Measurements from ENCODE around the gene MPV17L2.

DNA sequence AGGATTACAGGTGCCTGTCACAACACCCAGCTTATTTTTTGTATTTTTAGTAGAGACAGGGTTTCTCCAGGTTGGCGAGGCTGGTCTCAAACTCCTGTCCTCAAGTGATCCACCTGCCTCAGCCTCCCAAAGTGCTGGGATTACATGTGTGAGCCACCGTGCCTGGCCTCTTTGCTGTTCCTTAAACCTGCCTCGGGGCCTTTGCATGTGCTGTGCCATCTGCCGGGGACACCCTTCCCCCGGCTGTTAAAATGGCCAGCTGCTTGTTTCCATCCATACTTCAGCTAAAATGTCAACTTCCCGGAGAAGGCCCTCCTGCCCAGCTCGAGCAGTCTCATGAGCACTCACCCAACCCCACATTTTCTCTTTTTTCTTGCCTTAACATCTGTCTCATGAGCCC, 52.3 kb downstream of the MPV17L2 start:
- TF ChIP-seq, protein P1, sequence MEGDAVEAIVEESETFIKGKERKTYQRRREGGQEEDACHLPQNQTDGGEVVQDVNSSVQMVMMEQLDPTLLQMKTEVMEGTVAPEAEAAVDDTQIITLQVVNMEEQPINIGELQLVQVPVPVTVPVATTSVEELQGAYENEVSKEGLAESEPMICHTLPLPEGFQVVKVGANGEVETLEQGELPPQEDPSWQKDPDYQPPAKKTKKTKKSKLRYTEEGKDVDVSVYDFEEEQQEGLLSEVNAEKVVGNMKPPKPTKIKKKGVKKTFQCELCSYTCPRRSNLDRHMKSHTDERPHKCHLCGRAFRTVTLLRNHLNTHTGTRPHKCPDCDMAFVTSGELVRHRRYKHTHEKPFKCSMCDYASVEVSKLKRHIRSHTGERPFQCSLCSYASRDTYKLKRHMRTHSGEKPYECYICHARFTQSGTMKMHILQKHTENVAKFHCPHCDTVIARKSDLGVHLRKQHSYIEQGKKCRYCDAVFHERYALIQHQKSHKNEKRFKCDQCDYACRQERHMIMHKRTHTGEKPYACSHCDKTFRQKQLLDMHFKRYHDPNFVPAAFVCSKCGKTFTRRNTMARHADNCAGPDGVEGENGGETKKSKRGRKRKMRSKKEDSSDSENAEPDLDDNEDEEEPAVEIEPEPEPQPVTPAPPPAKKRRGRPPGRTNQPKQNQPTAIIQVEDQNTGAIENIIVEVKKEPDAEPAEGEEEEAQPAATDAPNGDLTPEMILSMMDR (IDR thresholded peaks at IDR 0.05; ENCODE audit: low read depth, low read length, missing input control), result no peak
- TF ChIP-seq, protein P2, sequence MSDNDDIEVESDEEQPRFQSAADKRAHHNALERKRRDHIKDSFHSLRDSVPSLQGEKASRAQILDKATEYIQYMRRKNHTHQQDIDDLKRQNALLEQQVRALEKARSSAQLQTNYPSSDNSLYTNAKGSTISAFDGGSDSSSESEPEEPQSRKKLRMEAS (IDR thresholded peaks at IDR 0.05), result no peak
- TF ChIP-seq GABPA (IDR thresholded peaks at IDR 0.05 in 1 of 2, conservative IDR thresholded peaks at IDR 0.05 in 1 of 2), result no peak
- TF ChIP-seq, protein P3, sequence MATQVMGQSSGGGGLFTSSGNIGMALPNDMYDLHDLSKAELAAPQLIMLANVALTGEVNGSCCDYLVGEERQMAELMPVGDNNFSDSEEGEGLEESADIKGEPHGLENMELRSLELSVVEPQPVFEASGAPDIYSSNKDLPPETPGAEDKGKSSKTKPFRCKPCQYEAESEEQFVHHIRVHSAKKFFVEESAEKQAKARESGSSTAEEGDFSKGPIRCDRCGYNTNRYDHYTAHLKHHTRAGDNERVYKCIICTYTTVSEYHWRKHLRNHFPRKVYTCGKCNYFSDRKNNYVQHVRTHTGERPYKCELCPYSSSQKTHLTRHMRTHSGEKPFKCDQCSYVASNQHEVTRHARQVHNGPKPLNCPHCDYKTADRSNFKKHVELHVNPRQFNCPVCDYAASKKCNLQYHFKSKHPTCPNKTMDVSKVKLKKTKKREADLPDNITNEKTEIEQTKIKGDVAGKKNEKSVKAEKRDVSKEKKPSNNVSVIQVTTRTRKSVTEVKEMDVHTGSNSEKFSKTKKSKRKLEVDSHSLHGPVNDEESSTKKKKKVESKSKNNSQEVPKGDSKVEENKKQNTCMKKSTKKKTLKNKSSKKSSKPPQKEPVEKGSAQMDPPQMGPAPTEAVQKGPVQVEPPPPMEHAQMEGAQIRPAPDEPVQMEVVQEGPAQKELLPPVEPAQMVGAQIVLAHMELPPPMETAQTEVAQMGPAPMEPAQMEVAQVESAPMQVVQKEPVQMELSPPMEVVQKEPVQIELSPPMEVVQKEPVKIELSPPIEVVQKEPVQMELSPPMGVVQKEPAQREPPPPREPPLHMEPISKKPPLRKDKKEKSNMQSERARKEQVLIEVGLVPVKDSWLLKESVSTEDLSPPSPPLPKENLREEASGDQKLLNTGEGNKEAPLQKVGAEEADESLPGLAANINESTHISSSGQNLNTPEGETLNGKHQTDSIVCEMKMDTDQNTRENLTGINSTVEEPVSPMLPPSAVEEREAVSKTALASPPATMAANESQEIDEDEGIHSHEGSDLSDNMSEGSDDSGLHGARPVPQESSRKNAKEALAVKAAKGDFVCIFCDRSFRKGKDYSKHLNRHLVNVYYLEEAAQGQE (IDR thresholded peaks at IDR 0.05), result no peak
- TF ChIP-seq EGR1 (IDR thresholded peaks at IDR 0.05; ENCODE audit: low read depth in 2 of 2), result no peak
- TF ChIP-seq, protein P4, sequence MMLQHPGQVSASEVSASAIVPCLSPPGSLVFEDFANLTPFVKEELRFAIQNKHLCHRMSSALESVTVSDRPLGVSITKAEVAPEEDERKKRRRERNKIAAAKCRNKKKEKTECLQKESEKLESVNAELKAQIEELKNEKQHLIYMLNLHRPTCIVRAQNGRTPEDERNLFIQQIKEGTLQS (IDR thresholded peaks at IDR 0.05), result no peak
- TF ChIP-seq RAD21 (IDR thresholded peaks at IDR 0.05), result no peak
